Activated CD4-positive, alpha-beta memory T cell treated with anti-CD3 and anti-CD28 coated beads for 36 hours (primary cell): Measurements from ENCODE around the gene GSAP. TPM values are rescaled to one million over a fixed set of nuclear protein-coding genes. Genes with fewer than 3 reads are reported as not detected.

ENCODE experiments used
- CTCF ChIA-PET: fragments of 350-600 bp; sonication (Branson Sonifier 250); formaldehyde crosslinking; loops from one replicate; lab custom pipeline; 2021; ENCODE audit warnings: antibody characterized with exemption, inconsistent platforms; lab: Charles Lee
- POLR2A ChIA-PET: fragments of 350-600 bp; sonication (Branson Sonifier 250); formaldehyde crosslinking; loops from one replicate; lab custom pipeline; 2021; ENCODE audit warnings: antibody characterized with exemption; lab: Charles Lee
- DNase-seq: peaks from one replicate; pipeline ENCODE4 v3.0.0-alpha.2; 2020
- H3K27ac Mint-ChIP-seq: one replicate; pipeline ENCODE4 v1.8.0; 2021; ENCODE audit warnings: mixed read lengths
- H3K27me3 Mint-ChIP-seq: one replicate; pipeline ENCODE4 v1.8.0; 2021; ENCODE audit warnings: mixed read lengths
- H3K36me3 Mint-ChIP-seq: one replicate; pipeline ENCODE4 v1.8.0; 2021; ENCODE audit warnings: mixed read lengths
- H3K4me1 Mint-ChIP-seq: one replicate; pipeline ENCODE4 v1.8.0; 2021; ENCODE audit warnings: low read depth, mixed read lengths
- H3K4me3 Mint-ChIP-seq: one replicate; pipeline ENCODE4 v1.8.0; 2021; ENCODE audit warnings: mild to moderate bottlenecking, mixed read lengths
- H3K9me3 Mint-ChIP-seq: one replicate; pipeline ENCODE4 v1.8.0; 2021; ENCODE audit warnings: mixed read lengths
- intact Hi-C: fragments of 100-400 bp; cut with micrococcal nuclease; formaldehyde crosslinking; loops from one replicate; pipeline ENCODE4 v1.15.1; 2023
- total RNA-seq, 2 experiments: library from RNA; stranded (reverse); gene quantifications; one replicate each; pipeline ENCODE4 v1.2.3, GENCODE V29; 2021

The GSAP gene
- total RNA-seq, 2 experiments from 2014 or later: 1.7 to 1.9 TPM

- peaks cover 1% of the 10 kb centered on the region for H3K27me3 Mint-ChIP-seq
- no peak for DNase-seq
Observed at GRCh38 chr7:77434570-77435275, 18.6 kb upstream of the GSAP start.

DNA sequence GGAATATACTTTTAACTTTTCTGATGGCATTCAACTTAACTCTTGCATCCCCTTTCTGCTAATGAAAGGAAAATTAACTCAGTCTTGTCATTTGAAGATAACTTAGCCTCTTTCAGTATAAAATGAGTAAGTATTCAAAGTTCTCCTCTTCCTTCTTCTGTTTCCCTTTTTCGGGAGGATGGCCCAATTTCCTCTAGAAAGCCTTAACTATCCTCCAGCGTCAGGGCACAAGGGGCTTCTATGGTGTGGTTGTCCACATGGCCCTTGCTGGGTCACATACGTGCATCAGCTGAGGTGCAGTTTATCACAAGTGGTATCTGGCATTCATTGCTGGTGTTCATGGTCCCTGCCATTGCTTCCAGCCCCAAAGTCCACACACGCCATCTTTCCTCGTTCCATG lies 17.8 kb upstream of the GSAP start:
- Mint-ChIP-seq H3K4me3 (no peak overlapping the region), H3K4me1 (peaks cover 3% of the 10 kb centered on the region), H3K36me3 (no peaks in the 10 kb centered on the region), H3K27ac (no peak overlapping the region), H3K9me3 (no peaks in the 10 kb centered on the region), H3K27me3 (peaks cover 1% of the 10 kb centered on the region)
- POLR2A ChIA-PET: no interaction called here
- CTCF ChIA-PET: no interaction called here
- intact Hi-C loops: no loop called here
- no peak for DNase-seq

More at GRCh38 chr7:77434570-77435275, 18.6 kb upstream of the GSAP start:
- ChIA-PET POLR2A (no interaction called here), CTCF (no interaction called here)
- Mint-ChIP-seq H3K36me3 (no peaks in the 10 kb centered on the region), H3K27ac (no peak overlapping the region), H3K4me3 (no peak overlapping the region), H3K4me1 (no peaks in the 10 kb centered on the region), H3K9me3 (no peaks in the 10 kb centered on the region)
- intact Hi-C loops: no loop called here

- Mint-ChIP-seq H3K27ac (no peak overlapping the region), H3K9me3 (no peaks in the 10 kb centered on the region), H3K27me3 (peaks cover 1% of the 10 kb centered on the region), H3K4me1 (peaks cover 21% of the 10 kb centered on the region), H3K36me3 (no peaks in the 10 kb centered on the region), H3K4me3 (no peak overlapping the region)
- ChIA-PET POLR2A (no interaction called here), CTCF (no interaction called here)
- intact Hi-C loops: no loop called here
- no peak for DNase-seq
Observed at GRCh38 chr7:77430927-77431326, 14.8 kb upstream of the GSAP start.

DNA sequence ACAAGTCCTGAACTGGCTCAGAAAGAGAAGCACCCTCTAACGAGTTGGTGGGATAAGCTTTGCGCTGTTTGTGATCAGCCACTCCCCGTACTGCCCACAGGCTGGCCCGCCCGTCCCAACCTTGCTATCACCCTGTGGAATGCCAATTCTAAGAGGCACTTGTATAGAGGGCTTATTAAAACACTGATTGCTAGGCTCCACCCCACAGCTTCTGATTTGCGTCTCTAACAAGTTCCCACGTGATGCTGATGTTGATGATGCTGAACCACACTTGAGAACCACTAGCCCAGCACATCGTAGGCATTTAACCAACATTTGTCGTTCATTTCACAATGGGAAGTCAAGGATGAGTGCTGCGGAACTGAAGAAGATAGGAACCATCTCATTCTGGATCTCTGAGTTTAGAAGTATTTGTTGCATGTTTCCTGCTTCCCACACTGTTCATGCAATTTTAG lies 12.7 kb upstream of the GSAP start:
- CTCF ChIA-PET: interaction anchor here (0.9 kb wide), 1 partner anchor 182 kb away, joined by 3 read pairs; no protein-coding TSS in a partner anchor
- H3K27me3 Mint-ChIP-seq: peaks cover 1% of the 10 kb centered on the region
- H3K4me3 Mint-ChIP-seq: no peak overlapping the region
- H3K4me1 Mint-ChIP-seq: peaks cover 21% of the 10 kb centered on the region
- no peaks in the 10 kb centered on the region for H3K36me3 Mint-ChIP-seq
- H3K9me3 Mint-ChIP-seq: no peaks in the 10 kb centered on the region
- intact Hi-C loops: no loop called here
- no peak for DNase-seq
- POLR2A ChIA-PET: interaction anchor here (1.7 kb wide), 1 partner anchor 10 kb away, joined by 4 read pairs; no protein-coding TSS in a partner anchor
- peak overlapping the region; percentile 38 for H3K27ac Mint-ChIP-seq

DNA sequence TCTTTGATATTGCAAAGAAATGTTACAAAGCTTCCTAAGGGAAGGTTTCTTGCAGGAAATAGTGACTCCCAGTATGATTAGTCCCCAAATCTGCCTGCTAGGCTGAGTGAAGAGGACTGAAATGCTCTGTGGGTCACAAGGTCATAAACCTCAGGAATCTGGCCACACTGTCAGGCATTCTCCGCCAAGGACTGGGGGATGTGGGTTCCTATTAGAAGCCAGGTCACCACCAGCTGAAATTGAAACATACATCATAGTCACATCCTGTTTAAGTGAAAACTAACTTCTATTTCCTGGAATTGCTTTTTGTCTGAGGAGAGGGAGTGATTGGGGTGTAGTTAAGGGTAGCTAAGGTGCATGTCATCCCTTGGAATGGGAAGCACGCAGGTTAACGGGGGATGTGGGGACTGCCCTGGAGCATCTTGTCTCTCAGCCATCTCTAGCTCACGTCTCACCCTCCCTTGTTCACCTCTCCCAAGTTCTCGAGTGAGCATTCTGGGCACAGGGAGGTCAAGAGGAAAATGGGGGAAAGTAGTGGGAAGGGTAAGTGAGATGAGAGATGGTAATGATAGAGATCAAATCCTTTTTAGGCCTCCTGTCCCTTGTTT lies 12.0 kb upstream of the GSAP start:
- peak overlapping the region; percentile 38 for H3K27ac Mint-ChIP-seq
- H3K4me3 Mint-ChIP-seq: no peak overlapping the region
- intact Hi-C loops: no loop called here
- peak; percentile 34 for DNase-seq
- ChIA-PET POLR2A (interaction anchor here (1.7 kb wide), 1 partner anchor 9 kb away, joined by 4 read pairs; no protein-coding TSS in a partner anchor), CTCF (no interaction called here)
- H3K9me3 Mint-ChIP-seq: no peaks in the 10 kb centered on the region
- no peaks in the 10 kb centered on the region for H3K36me3 Mint-ChIP-seq
- peaks cover 3% of the 10 kb centered on the region for H3K27me3 Mint-ChIP-seq
- peaks cover 21% of the 10 kb centered on the region for H3K4me1 Mint-ChIP-seq

- no peak overlapping the region for H3K4me3 Mint-ChIP-seq
- intact Hi-C loops: no loop called here
- H3K27me3 Mint-ChIP-seq: peaks cover 7% of the 10 kb centered on the region
- DNase-seq: no peak
- H3K36me3 Mint-ChIP-seq: no peaks in the 10 kb centered on the region
- POLR2A ChIA-PET: no interaction called here
- CTCF ChIA-PET: no interaction called here
- H3K27ac Mint-ChIP-seq: no peak overlapping the region
- H3K4me1 Mint-ChIP-seq: peaks cover 21% of the 10 kb centered on the region
- H3K9me3 Mint-ChIP-seq: no peaks in the 10 kb centered on the region
Observed at GRCh38 chr7:77426521-77427051, 10.4 kb upstream of the GSAP start.

- intact Hi-C loops: no loop called here
- ChIA-PET CTCF (interaction anchor here (0.7 kb wide), 1 partner anchor 25 kb away, joined by 4 read pairs; no protein-coding TSS in a partner anchor), POLR2A (no interaction called here)
- H3K36me3 Mint-ChIP-seq: no peaks in the 10 kb centered on the region
- no peak overlapping the region for H3K27ac Mint-ChIP-seq
- no peak for DNase-seq
- H3K4me1 Mint-ChIP-seq: peaks cover 21% of the 10 kb centered on the region
- H3K4me3 Mint-ChIP-seq: no peak overlapping the region
- H3K9me3 Mint-ChIP-seq: no peaks in the 10 kb centered on the region
- peaks cover 7% of the 10 kb centered on the region for H3K27me3 Mint-ChIP-seq
Observed at GRCh38 chr7:77426052-77426404, 9.9 kb upstream of the GSAP start.

DNA sequence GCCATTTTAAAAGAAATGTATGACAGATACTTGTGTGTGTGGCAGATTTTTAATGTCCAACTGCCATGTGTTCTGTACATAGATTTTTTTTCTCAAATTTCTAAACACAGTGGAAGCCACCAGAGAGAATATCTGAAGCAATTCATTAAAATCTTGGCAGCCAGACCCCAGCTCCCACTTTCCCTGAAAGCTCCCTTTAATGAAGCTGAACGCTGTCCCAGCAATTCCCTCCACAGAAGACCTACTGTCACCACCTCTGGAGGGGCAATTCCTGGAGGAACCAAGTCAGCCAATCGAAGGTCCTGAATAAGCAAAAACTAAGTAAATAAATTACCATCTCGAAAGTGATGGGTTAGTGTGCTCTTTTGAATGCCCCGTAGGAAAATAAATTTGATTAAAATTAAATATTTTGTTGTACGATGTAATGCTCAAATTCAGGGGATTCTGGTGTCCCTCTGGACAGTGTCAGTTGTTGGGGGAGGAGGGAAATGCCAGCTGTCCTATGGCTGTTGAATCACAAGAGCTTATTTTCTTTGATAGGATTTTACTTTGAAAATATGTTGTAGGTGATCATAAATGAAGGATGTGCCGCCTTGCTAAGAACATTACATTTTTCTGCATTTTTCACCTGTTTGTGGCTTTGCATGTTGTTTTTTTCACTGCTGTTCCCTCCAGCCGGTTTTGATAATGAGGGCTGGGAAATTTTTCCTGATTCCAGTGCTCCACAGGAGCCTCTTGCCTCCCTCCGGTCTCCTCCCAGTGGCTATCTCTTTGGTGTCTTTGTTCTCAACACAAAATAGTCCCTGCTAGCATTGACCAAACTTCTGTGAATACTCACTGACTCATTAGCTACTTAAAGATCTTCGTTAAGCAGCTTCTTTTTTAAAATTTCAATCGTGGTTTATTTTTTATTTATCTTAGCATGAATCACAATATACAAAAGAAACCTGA lies 9.2 kb upstream of the GSAP start:
- CTCF ChIA-PET: interaction anchor here (0.7 to 0.9 kb wide), 2 partner anchors 19 to 26 kb away, joined by 3 to 4 read pairs; no protein-coding TSS in a partner anchor
- Mint-ChIP-seq H3K27ac (no peak overlapping the region), H3K4me3 (no peak overlapping the region), H3K27me3 (peaks cover 7% of the 10 kb centered on the region), H3K36me3 (no peaks in the 10 kb centered on the region), H3K4me1 (peaks cover 21% of the 10 kb centered on the region), H3K9me3 (no peaks in the 10 kb centered on the region)
- no peak for DNase-seq
- POLR2A ChIA-PET: no interaction called here
- intact Hi-C loops: no loop called here

DNA sequence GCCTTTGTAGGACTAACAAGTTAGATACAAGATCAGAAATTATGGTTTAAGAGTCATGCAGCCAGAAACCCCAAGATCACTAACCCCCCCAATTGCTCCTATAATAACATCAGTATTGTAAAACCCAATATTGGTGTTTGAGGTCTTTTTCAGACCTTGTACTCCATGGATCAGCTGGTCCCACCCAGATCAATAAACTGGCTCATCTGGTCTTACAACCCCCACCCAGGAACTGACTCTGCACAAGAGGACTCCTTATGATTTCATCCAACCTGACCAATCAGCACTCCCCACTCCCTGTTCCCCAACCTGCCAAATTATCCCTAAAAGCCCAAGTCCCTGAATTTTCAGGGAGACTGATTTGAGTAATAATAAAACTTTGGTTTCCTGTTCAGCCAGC lies 6.4 kb upstream of the GSAP start:
- DNase-seq: no peak
- CTCF ChIA-PET: no interaction called here
- intact Hi-C loops: no loop called here

GRCh38 chr7:77420986-77421672 lies 5.0 kb upstream of the GSAP start:
- Mint-ChIP-seq H3K36me3 (no peaks in the 10 kb centered on the region), H3K4me1 (peaks cover 17% of the 10 kb centered on the region), H3K27ac (no peak overlapping the region), H3K9me3 (no peaks in the 10 kb centered on the region), H3K4me3 (no peak overlapping the region), H3K27me3 (peaks cover 7% of the 10 kb centered on the region)
- POLR2A ChIA-PET: no interaction called here
- CTCF ChIA-PET: no interaction called here
- intact Hi-C loops: no loop called here
- no peak for DNase-seq

More for the DNA sequence above, 6.4 kb upstream of the GSAP start:
- Mint-ChIP-seq H3K4me1 (peaks cover 21% of the 10 kb centered on the region), H3K36me3 (no peaks in the 10 kb centered on the region), H3K27ac (no peak overlapping the region), H3K9me3 (no peaks in the 10 kb centered on the region), H3K27me3 (peaks cover 7% of the 10 kb centered on the region), H3K4me3 (no peak overlapping the region)
- POLR2A ChIA-PET: no interaction called here

DNA sequence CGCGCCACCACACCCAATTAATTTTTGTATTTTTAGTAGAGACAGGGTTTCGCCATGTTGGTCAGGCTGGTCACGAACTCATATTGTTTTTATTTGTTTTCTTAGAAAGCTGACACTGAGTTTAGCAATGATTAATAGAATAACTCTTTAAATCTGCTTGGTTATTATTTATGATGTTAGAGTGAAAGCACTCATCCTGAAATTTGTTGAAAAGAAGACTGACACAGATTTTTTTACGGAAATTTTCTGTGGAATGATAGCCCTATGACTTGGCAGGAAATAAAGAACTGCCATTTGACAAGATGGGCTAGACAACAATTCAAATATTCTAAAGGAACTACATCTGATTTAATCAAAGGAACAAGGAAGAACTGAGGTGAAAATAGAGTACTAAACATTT lies 4.3 kb upstream of the GSAP start:
- Mint-ChIP-seq H3K27me3 (peaks cover 7% of the 10 kb centered on the region), H3K4me3 (no peak overlapping the region), H3K4me1 (peaks cover 17% of the 10 kb centered on the region), H3K27ac (no peak overlapping the region), H3K9me3 (no peaks in the 10 kb centered on the region), H3K36me3 (no peaks in the 10 kb centered on the region)
- intact Hi-C loops: no loop called here
- POLR2A ChIA-PET: no interaction called here
- no peak for DNase-seq
- CTCF ChIA-PET: no interaction called here
